Central memory CD4-positive, alpha-beta T cell (primary cell): Measurements from ENCODE around the gene LYZL6.
"Not testable (repeated sequence)": the region's sequence is repeated elsewhere in the genome, so short reads cannot be mapped to it uniquely, and the experiment has no call there.

Experiments
- DNase-seq: peaks from one replicate; pipeline ENCODE4 v3.0.0; 2022

Gene LYZL6

GRCh38 chr17:35944151-35944550 is 638 bp upstream of the LYZL6 start:
- no peak for DNase-seq

- no peak for DNase-seq
These were observed 826 bp downstream of the LYZL6 start for GRCh38 chr17:35942588-35943186.

- DNase-seq: not testable (repeated sequence)
These were observed 5.0 kb downstream of the LYZL6 start for GRCh38 chr17:35938492-35938891.

- DNase-seq: no peak
These were observed 7.5 kb downstream of the LYZL6 start for GRCh38 chr17:35936063-35936462.

GRCh38 chr17:35934760-35935159 is 8.8 kb downstream of the LYZL6 start:
- DNase-seq: no peak

GRCh38 chr17:35932586-35932985 is 10.9 kb downstream of the LYZL6 start:
- no peak for DNase-seq

GRCh38 chr17:35931794-35932425 is 11.6 kb downstream of the LYZL6 start:
- DNase-seq: no peak

- peak; percentile 69 for DNase-seq
These were observed 13.1 kb downstream of the LYZL6 start, which contains the start of gene RDM1 for GRCh38 chr17:35930211-35931065. TSS of gene RDM1 (minus strand) at chr17:35930773. CDS start at chr17:35930727, 46 bp downstream.

GRCh38 chr17:35927714-35928113 is 15.8 kb downstream of the LYZL6 start:
- no peak for DNase-seq

GRCh38 chr17:35923609-35924114 is 19.9 kb downstream of the LYZL6 start:
- DNase-seq: no peak

- DNase-seq: no peak
These were observed 23.3 kb downstream of the LYZL6 start for GRCh38 chr17:35920229-35920628.

GRCh38 chr17:35918665-35919064 is 24.8 kb downstream of the LYZL6 start:
- no peak for DNase-seq

- DNase-seq: no peak
These were observed 25.8 kb downstream of the LYZL6 start for GRCh38 chr17:35917519-35918213.

- DNase-seq: no peak
These were observed 28.2 kb downstream of the LYZL6 start for GRCh38 chr17:35915153-35915964.

- DNase-seq: no peak
These were observed 29.2 kb downstream of the LYZL6 start for GRCh38 chr17:35914354-35914753.

- no peak for DNase-seq
These were observed 29.9 kb downstream of the LYZL6 start for GRCh38 chr17:35913609-35914008.

GRCh38 chr17:35912942-35913341 is 30.6 kb downstream of the LYZL6 start:
- DNase-seq: no peak

GRCh38 chr17:35912339-35912912 is 31.1 kb downstream of the LYZL6 start:
- DNase-seq: no peak

- DNase-seq: no peak
These were observed 34.1 kb downstream of the LYZL6 start for GRCh38 chr17:35909408-35909807.

- DNase-seq: no peak
These were observed 35.8 kb downstream of the LYZL6 start for GRCh38 chr17:35907691-35908090.

- DNase-seq: no peak
These were observed 36.4 kb downstream of the LYZL6 start for GRCh38 chr17:35906926-35907637.
